GM19324 (cell line): ENCODE data around the gene C12orf60.
"Not testable (repeated sequence)": the region's sequence is repeated elsewhere in the genome, so short reads cannot be mapped to it uniquely, and the experiment has no call there.

Source experiments
- ATAC-seq: cut with Tn5 transposase; IDR thresholded peaks from one replicate; pipeline ENCODE4 v1.9.1; 2021; ENCODE audit warnings: mild to moderate bottlenecking, moderate library complexity; ENCODE audit not compliant: unreplicated experiment, low FRiP score

Gene C12orf60, protein sequence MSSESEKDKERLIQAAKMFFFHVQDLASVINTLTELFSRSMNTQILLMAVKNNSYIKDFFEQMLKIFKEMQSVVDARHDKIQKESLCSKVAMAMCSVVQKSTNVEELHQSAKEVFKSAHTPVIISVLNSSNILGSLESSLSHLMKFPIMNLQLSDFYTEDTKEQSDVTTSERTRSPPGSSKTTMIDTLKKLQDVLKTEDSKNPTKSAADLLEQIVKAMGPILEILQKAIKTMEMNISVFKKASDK

DNA sequence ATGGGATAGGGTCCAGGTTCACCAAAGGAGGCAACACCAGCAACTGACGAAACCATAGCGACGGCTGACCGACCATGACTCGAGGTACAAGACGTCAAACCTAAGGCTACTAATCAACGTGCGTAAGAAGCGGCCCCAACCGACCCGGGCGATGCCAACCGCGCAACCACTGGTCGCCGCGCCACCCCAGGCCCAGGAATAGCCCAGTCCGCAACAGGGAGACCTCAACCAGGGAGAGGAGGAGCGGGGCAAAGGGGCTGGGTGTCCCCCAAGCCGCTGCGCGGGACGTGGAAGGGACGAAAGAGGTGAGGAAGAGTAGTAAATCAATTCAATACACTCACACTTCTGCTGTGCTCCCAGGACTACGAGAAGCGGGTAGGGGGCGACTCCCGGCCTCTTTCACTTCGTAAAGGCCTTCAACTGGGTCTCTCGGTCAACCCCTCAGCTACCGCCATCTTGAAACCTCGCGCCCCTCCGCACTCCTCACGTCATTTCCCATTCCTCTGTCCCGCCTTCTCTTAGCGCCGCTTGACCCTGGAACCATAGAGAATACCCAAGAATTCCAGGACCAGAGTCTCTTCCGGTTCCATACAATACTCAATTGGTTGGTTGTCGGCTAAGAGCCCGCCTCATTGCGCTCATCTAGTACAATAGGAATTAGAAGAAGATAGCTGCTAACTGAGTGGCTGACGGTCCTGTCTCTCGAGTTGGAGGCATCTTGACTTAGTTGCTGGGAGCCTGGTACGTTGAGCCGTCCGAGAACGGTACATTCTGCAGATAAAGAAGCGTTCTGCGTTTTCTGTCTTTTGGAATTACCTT is at the start of gene C12orf60, which contains the start of gene WBP11:
Gene C12orf60 (plus strand): TSS at position 660 of the 819 bp plus-strand sequence. CDS start 19,266 bp downstream, outside the sequence.
Gene WBP11 (minus strand): TSS at position 468 of the 819 bp plus-strand sequence. CDS start 2,095 bp downstream, outside the sequence.
- peak; percentile 99 for ATAC-seq

GRCh38 chr12:14756334-14757143 is 46.9 kb upstream of the C12orf60 start:
- ATAC-seq, result no peak

DNA sequence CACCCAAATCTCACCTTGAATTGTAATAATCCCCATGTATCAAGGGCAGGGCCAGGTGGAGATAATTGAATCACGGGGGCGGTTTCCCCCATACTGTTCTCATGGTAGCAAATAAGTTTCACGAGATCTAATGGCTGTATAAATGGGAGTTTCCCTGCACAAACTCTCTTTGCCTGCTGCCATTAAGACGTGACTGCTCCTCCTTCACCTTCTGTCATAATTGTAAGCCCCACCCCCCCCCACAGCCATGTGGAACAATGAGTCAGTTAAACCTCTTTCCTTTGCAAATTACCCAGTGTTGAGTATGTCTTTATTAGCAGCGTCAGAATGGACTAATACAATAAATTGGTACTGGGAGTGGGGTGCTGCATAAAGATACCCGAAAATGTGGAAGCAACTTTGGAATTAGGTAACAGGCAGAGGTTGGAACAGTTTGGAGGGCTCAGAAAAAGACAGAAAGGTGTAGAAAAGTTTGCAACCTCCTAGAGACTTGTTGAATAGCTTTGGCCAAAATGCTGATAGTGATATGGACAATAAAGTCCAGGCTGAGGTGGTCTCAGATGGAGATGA is 43.7 kb upstream of the C12orf60 start:
- not testable (repeated sequence) for ATAC-seq

DNA sequence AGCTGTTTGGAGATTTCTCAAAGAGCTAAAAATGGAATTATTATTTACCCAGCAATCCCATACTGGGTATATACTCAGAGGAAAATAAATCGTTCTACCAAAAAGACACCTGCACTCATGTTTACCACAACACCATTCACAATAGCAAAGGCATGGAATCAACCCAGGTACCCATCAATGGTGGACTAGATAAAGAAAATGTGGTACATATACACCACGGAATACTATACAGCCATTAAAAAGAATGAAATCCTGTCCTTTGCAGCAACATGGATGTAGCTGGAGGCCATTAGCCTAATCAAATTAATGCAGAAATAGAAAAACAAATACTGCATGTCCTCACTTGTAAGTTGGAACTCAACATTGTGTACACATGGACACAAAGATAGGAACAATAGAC is 38.1 kb upstream of the C12orf60 start:
- ATAC-seq, result no peak

GRCh38 chr12:14766020-14766419 is 37.5 kb upstream of the C12orf60 start:
- not testable (repeated sequence) for ATAC-seq

DNA sequence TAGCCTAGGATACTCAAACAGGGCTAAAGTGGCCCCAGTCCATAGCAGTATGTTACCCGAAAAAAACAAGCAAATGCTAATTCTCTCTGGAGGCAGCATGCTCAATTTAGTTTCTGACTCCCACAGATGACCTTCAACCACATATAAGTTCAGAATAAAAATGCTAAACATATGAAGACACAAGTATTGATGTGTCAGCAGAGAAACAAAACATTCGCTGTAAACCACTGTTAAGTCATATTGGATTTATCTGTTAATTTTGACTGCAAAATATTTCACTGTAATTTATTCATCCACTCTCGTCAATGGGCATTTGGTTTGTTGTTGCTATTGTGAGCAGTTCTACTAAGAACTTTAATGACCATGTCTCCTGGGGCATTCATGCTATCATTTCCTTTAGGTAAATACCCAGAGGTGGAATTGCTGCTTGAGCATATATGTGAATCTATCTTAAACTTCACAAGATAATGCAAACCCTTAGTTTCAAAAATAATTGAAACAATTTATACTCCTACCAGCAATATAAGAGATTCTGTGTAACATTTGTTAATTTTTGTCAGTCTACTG is 36.7 kb upstream of the C12orf60 start:
- ATAC-seq, result no peak

- ATAC-seq, result no peak
These were observed 35.9 kb upstream of the C12orf60 start for GRCh38 chr12:14767617-14768016.

DNA sequence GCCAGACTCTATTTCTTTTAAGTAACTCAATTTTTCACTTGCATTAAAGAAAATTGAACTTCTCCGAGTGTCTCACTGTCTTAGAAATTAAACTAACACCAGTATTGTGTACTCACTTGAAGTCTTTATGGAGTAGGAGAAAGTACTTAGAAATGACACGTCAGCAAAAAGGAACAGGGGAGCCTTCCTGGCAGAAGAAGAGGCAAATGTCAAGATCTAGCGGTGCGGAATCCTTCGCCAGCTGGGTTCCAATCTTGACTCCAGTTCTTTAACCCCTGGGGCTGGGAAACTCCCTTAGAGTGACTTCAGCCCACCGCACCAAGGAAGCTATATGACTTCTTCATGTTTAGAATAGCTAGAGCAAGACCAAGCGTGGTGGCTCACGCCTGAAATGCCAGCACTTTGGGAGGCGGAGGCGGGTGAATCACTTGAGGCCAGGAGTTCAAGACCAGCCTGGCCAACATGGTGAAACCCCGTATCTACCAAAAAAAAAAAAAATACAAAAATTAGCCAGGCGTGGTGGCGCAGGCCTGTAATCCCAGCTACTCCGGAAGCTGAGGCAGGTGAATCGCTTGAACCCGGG is 34.6 kb upstream of the C12orf60 start:
- ATAC-seq, result no peak

- no peak for ATAC-seq
These were observed 34.0 kb upstream of the C12orf60 start for GRCh38 chr12:14769466-14769968.

- ATAC-seq, result peak; percentile 45
These were observed 33.4 kb upstream of the C12orf60 start for GRCh38 chr12:14769969-14770495.

GRCh38 chr12:14770496-14771461 is 32.7 kb upstream of the C12orf60 start:
- peak; percentile 34 for ATAC-seq

- ATAC-seq, result no peak
These were observed 31.8 kb upstream of the C12orf60 start for GRCh38 chr12:14771651-14772137.

DNA sequence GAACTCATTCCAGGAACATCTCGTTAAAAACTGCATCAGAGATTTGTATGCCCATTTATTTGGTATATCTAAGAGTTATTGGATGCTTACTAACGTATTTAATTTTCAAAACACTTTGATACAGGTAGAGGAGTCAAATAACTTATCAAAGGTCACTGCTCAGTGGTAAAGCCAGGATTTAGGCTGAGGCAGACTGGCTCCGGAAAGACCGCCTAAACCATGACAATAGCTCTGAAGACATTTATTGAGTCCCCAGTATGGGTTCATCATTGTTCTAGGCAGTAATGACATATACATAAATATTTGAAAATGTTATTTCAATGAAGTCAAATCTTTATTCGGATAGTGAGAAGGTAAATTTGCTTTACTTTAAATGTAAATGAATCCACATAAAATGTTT is 30.5 kb upstream of the C12orf60 start:
- no peak for ATAC-seq

DNA sequence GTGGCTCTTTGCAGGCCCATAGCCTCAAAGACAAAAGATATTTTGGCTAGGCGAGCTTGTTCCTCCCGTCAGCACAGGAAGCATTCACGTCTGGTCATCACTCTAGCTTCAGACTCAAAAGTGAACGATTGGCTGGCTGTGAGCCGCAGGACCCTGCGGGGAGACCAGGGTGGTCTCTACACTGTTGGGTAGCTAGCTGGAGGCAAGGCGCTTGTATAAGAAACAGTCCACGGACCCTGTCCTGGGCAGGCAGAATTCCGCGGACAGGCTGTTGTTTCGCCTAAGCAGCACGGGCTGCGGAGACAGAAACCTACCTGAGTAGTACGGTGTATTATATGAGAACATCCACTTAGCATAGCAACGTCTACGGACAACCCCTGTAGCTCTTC is 29.8 kb upstream of the C12orf60 start:
- peak; percentile 36 for ATAC-seq

- ATAC-seq, result peak; percentile 69
These were observed 29.2 kb upstream of the C12orf60 start for GRCh38 chr12:14774074-14774905.

GRCh38 chr12:14774906-14775635 is 28.4 kb upstream of the C12orf60 start:
- no peak for ATAC-seq

- no peak for ATAC-seq
These were observed 27.9 kb upstream of the C12orf60 start for GRCh38 chr12:14775636-14775980.
